CD8-positive, alpha-beta memory T cell (primary cell): Measurements from ENCODE around the gene SWAP70. TPM values are rescaled to one million over a fixed set of nuclear protein-coding genes. Genes with fewer than 3 reads are reported as not detected.

Source experiments
- CTCF ChIA-PET: fragments of 350-600 bp; sonication (Branson Sonifier 250); formaldehyde crosslinking; loops from one replicate; lab custom pipeline; 2021; ENCODE audit warnings: antibody characterized with exemption; lab: Charles Lee
- POLR2A ChIA-PET: fragments of 350-600 bp; sonication (Branson Sonifier 250); formaldehyde crosslinking; loops from one replicate; lab custom pipeline; 2021; ENCODE audit warnings: antibody characterized with exemption; lab: Charles Lee
- DNase-seq, 5 donors: peaks; one replicate each; pipeline versions ENCODE4 v3.0.0 to v3.0.0-alpha.2; 2020 to 2022; ENCODE audit warnings: mixed read lengths in 1 of 5
- H3K27ac ChIP-seq: one replicate; pipeline ENCODE4 v1.7.0; 2013; ENCODE audit warnings: low read depth, mild to moderate bottlenecking, low read length, moderate library complexity
- H3K27me3 ChIP-seq: 2 replicates; pipeline ENCODE4 v1.7.0; 2013; ENCODE audit warnings: low read length, mild to moderate bottlenecking; ENCODE audit not compliant: insufficient read depth, poor library complexity, severe bottlenecking
- H3K36me3 ChIP-seq: 2 replicates; pipeline ENCODE4 v1.7.0; 2013; ENCODE audit warnings: mild to moderate bottlenecking, low read length, moderate library complexity; ENCODE audit not compliant: insufficient read depth
- H3K4me1 ChIP-seq: 2 replicates; pipeline ENCODE4 v1.7.0; 2013; ENCODE audit warnings: mild to moderate bottlenecking, low read length, moderate library complexity; ENCODE audit not compliant: insufficient read depth
- H3K4me3 ChIP-seq: 2 replicates; pipeline ENCODE4 v1.7.0; 2013; ENCODE audit warnings: mild to moderate bottlenecking, low read length
- H3K9me3 ChIP-seq: 2 replicates; pipeline ENCODE4 v1.7.0; 2013; ENCODE audit warnings: mild to moderate bottlenecking, low read length
- H3K27ac Mint-ChIP-seq, 8 donors: one replicate each; pipeline ENCODE4 v1.8.0; 2020 to 2021; ENCODE audit warnings: mixed read lengths in 8 of 8, mild to moderate bottlenecking in 6 of 8, inconsistent platforms in 3 of 8, moderate library complexity in 3 of 8
- H3K27me3 Mint-ChIP-seq, 2 donors: one replicate each; pipeline ENCODE4 v1.8.0; 2020 to 2021; ENCODE audit warnings: mixed read lengths in 2 of 2, mild to moderate bottlenecking in 1 of 2, moderate library complexity in 1 of 2
- H3K36me3 Mint-ChIP-seq, 3 donors: one replicate each; pipeline ENCODE4 v1.8.0; 2020 to 2021; ENCODE audit warnings: mixed read lengths in 3 of 3, inconsistent platforms in 1 of 3, mild to moderate bottlenecking in 1 of 3
- H3K4me1 Mint-ChIP-seq, 3 donors: one replicate each; pipeline ENCODE4 v1.8.0; 2020 to 2021; ENCODE audit warnings: mixed read lengths in 3 of 3, inconsistent platforms in 1 of 3, mild to moderate bottlenecking in 1 of 3
- H3K4me3 Mint-ChIP-seq, 7 donors: one replicate each; pipeline ENCODE4 v1.8.0; 2020 to 2021; ENCODE audit warnings: mixed read lengths in 7 of 7, mild to moderate bottlenecking in 6 of 7, moderate library complexity in 4 of 7, inconsistent platforms in 2 of 7
- H3K9me3 Mint-ChIP-seq, 5 donors: one replicate each; pipeline ENCODE4 v1.8.0; 2020 to 2022; ENCODE audit warnings: mixed read lengths in 5 of 5, mild to moderate bottlenecking in 3 of 5, moderate library complexity in 2 of 5, inconsistent platforms in 1 of 5
- polyA plus RNA-seq: library from polyadenylated mRNA; unstranded; fragments of 300-500 nt; fragmentation: Illumina TruSeq; gene quantifications from one replicate; pipeline ENCODE4 v1.2.3, GENCODE V29; 2021
- total RNA-seq, 2 experiments: library from RNA; stranded (reverse); gene quantifications; one replicate each; pipeline ENCODE4 v1.2.3, GENCODE V29; 2021

SWAP70 gene
- total and polyA plus RNA-seq, 3 experiments from 2014 or later = 5.8 to 7.8 (median 7.8) TPM

GRCh38 chr11:9789910-9790309 is 126.0 kb downstream of the SWAP70 start:
- Mint-ChIP-seq H3K27me3 (no peaks in the 10 kb centered on the region), H3K36me3 (peaks cover 3 to 42% (median 10%) of the 10 kb centered on the region in 3 donors), H3K9me3 (no peaks in the 10 kb centered on the region), H3K27ac (no peak overlapping the region), H3K4me1 (no peaks in the 10 kb centered on the region), H3K4me3 (no peak overlapping the region)
- Histone ChIP-seq H3K27ac (no peak overlapping the region), H3K4me3 (no peak overlapping the region), H3K36me3 (no peaks in the 10 kb centered on the region), H3K4me1 (no peaks in the 10 kb centered on the region), H3K27me3 (no peaks in the 10 kb centered on the region), H3K9me3 (no peaks in the 10 kb centered on the region)
- DNase-seq = no peak
- ChIA-PET CTCF (interaction anchor here (0.9 kb wide), 1 partner anchor 13 kb away, joined by 3 read pairs; no protein-coding TSS in a partner anchor), POLR2A (no interaction called here)

- CTCF ChIA-PET = interaction anchor here (0.9 kb wide), 1 partner anchor 14 kb away, joined by 3 read pairs; no protein-coding TSS in a partner anchor
- peaks cover 3 to 38% (median 8%) of the 10 kb centered on the region in 3 donors for H3K36me3 Mint-ChIP-seq
These were observed 126.8 kb downstream of the SWAP70 start for GRCh38 chr11:9790703-9791102.

GRCh38 chr11:9796266-9796665 is 132.4 kb downstream of the SWAP70 start:
- Histone ChIP-seq H3K36me3 (no peaks in the 10 kb centered on the region), H3K27ac (no peak overlapping the region), H3K4me3 (no peak overlapping the region), H3K27me3 (no peaks in the 10 kb centered on the region), H3K9me3 (no peaks in the 10 kb centered on the region), H3K4me1 (no peaks in the 10 kb centered on the region)
- Mint-ChIP-seq H3K27ac (no peak overlapping the region), H3K9me3 (no peaks in the 10 kb centered on the region), H3K27me3 (no peaks in the 10 kb centered on the region), H3K4me3 (no peak overlapping the region), H3K4me1 (no peaks in the 10 kb centered on the region), H3K36me3 (peaks cover 0 to 5% (median 0%) of the 10 kb centered on the region in 3 donors)
- CTCF ChIA-PET = interaction anchor here (1.0 to 1.6 kb wide), 2 partner anchors 38 to 511 kb away, joined by 3 to 7 read pairs; no protein-coding TSS in a partner anchor
- POLR2A ChIA-PET = no interaction called here
- no peak for DNase-seq

More at GRCh38 chr11:9790703-9791102, 126.8 kb downstream of the SWAP70 start:
- Histone ChIP-seq H3K27ac (no peak overlapping the region), H3K4me1 (no peaks in the 10 kb centered on the region), H3K36me3 (no peaks in the 10 kb centered on the region), H3K27me3 (no peaks in the 10 kb centered on the region), H3K4me3 (no peak overlapping the region), H3K9me3 (no peaks in the 10 kb centered on the region)
- POLR2A ChIA-PET = no interaction called here
- DNase-seq = no peak
- no peaks in the 10 kb centered on the region for H3K27me3 Mint-ChIP-seq
- no peaks in the 10 kb centered on the region for H3K9me3 Mint-ChIP-seq
- no peak overlapping the region for H3K4me3 Mint-ChIP-seq
- no peak overlapping the region for H3K27ac Mint-ChIP-seq
- no peaks in the 10 kb centered on the region for H3K4me1 Mint-ChIP-seq

- H3K27ac Mint-ChIP-seq = no peak overlapping the region
- CTCF ChIA-PET = interaction anchor here (1.0 to 1.6 kb wide), 2 partner anchors 38 to 510 kb away, joined by 3 to 7 read pairs; no protein-coding TSS in a partner anchor
These were observed 133.0 kb downstream of the SWAP70 start for GRCh38 chr11:9796854-9797253.

GRCh38 chr11:9797300-9797699 is 133.4 kb downstream of the SWAP70 start:
- no peak for DNase-seq
- H3K9me3 ChIP-seq = no peaks in the 10 kb centered on the region
- H3K36me3 ChIP-seq = no peaks in the 10 kb centered on the region
- no peaks in the 10 kb centered on the region for H3K4me1 Mint-ChIP-seq
- peaks cover 0 to 1% (median 0%) of the 10 kb centered on the region in 3 donors for H3K36me3 Mint-ChIP-seq
- H3K27me3 Mint-ChIP-seq = no peaks in the 10 kb centered on the region
- CTCF ChIA-PET = interaction anchor here (1.0 to 1.6 kb wide), 2 partner anchors 39 to 510 kb away, joined by 3 to 7 read pairs; no protein-coding TSS in a partner anchor
- no peak overlapping the region for H3K27ac ChIP-seq
- POLR2A ChIA-PET = no interaction called here
- no peak overlapping the region for H3K4me3 ChIP-seq
- no peak overlapping the region for H3K4me3 Mint-ChIP-seq
- no peaks in the 10 kb centered on the region for H3K4me1 ChIP-seq
- H3K27ac Mint-ChIP-seq = no peak overlapping the region
- H3K9me3 Mint-ChIP-seq = no peaks in the 10 kb centered on the region
- no peaks in the 10 kb centered on the region for H3K27me3 ChIP-seq

More at GRCh38 chr11:9796854-9797253, 133.0 kb downstream of the SWAP70 start:
- no peaks in the 10 kb centered on the region for H3K36me3 ChIP-seq
- no peak overlapping the region for H3K27ac ChIP-seq
- H3K4me3 ChIP-seq = no peak overlapping the region
- H3K4me1 ChIP-seq = no peaks in the 10 kb centered on the region
- Mint-ChIP-seq H3K36me3 (peaks cover 0 to 2% (median 0%) of the 10 kb centered on the region in 3 donors), H3K4me3 (no peak overlapping the region), H3K9me3 (no peaks in the 10 kb centered on the region), H3K27me3 (no peaks in the 10 kb centered on the region), H3K4me1 (no peaks in the 10 kb centered on the region)
- no peak for DNase-seq
- H3K9me3 ChIP-seq = no peaks in the 10 kb centered on the region
- POLR2A ChIA-PET = no interaction called here
- no peaks in the 10 kb centered on the region for H3K27me3 ChIP-seq

GRCh38 chr11:9799886-9800285 is 136.0 kb downstream of the SWAP70 start:
- no peak overlapping the region for H3K4me3 Mint-ChIP-seq
- H3K9me3 Mint-ChIP-seq = no peaks in the 10 kb centered on the region
- peaks cover 0 to 5% (median 0%) of the 10 kb centered on the region in 3 donors for H3K36me3 Mint-ChIP-seq
- Histone ChIP-seq H3K4me1 (no peaks in the 10 kb centered on the region), H3K4me3 (no peak overlapping the region), H3K9me3 (no peaks in the 10 kb centered on the region), H3K27me3 (no peaks in the 10 kb centered on the region), H3K36me3 (no peaks in the 10 kb centered on the region), H3K27ac (no peak overlapping the region)
- no peak for DNase-seq
- H3K27ac Mint-ChIP-seq = no peak overlapping the region
- H3K4me1 Mint-ChIP-seq = no peaks in the 10 kb centered on the region
- no peaks in the 10 kb centered on the region for H3K27me3 Mint-ChIP-seq
- ChIA-PET CTCF (no interaction called here), POLR2A (interaction anchor here (0.7 kb wide), 1 partner anchor 39 kb away, joined by 3 read pairs; no protein-coding TSS in a partner anchor)

GRCh38 chr11:9802291-9802861 is 138.5 kb downstream of the SWAP70 start:
- no peak overlapping the region for H3K4me3 Mint-ChIP-seq
- H3K27ac Mint-ChIP-seq = no peak overlapping the region
- Histone ChIP-seq H3K27ac (no peak overlapping the region), H3K4me3 (no peak overlapping the region), H3K36me3 (no peaks in the 10 kb centered on the region), H3K27me3 (no peaks in the 10 kb centered on the region), H3K4me1 (no peaks in the 10 kb centered on the region), H3K9me3 (no peaks in the 10 kb centered on the region)
- DNase-seq = no peak
- peaks cover 0 to 23% (median 4%) of the 10 kb centered on the region in 3 donors for H3K36me3 Mint-ChIP-seq
- no peaks in the 10 kb centered on the region for H3K9me3 Mint-ChIP-seq
- CTCF ChIA-PET = no interaction called here
- peaks cover 0 to 1% of the 10 kb centered on the region in 2 donors for H3K27me3 Mint-ChIP-seq
- H3K4me1 Mint-ChIP-seq = no peaks in the 10 kb centered on the region
- POLR2A ChIA-PET = no interaction called here
